Measurements from ENCODE around the gene GPR119.
A peak's percentile ranks its signal among the peaks of the same experiment; 100 is the strongest.
"Not testable (repeated sequence)": the region's sequence is repeated elsewhere in the genome, so short reads cannot be mapped to it uniquely, and the experiment has no call there.

GPR119 gene
- total RNA-seq: 0 reads per million in 2 experiments

DNA sequence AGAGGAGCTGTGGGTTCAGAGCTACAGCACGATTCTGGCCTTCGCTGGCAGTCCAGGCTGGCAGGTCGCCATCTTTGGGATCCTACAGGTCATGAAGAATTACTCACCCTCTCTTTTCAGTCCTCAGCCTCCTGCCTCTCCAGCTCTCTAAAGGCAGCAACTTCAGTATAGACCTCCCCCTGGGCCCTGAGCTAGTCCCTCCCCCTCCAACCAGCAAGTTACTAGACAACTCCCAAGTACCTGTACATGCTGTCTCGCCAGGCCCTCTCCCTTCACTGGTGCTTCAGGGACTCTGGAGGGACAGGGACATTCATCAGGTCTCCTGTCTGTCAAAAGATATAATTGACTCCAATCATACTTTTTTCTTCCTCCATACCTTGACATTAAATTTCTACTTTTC is at the start of gene GPR119:
Gene GPR119, minus strand, starts transcription at position 155 of the 400 bp plus-strand sequence. CDS start 227 bp downstream, outside the sequence.
- no peak for DNase-seq (ENCODE audit: low read depth)

DNA sequence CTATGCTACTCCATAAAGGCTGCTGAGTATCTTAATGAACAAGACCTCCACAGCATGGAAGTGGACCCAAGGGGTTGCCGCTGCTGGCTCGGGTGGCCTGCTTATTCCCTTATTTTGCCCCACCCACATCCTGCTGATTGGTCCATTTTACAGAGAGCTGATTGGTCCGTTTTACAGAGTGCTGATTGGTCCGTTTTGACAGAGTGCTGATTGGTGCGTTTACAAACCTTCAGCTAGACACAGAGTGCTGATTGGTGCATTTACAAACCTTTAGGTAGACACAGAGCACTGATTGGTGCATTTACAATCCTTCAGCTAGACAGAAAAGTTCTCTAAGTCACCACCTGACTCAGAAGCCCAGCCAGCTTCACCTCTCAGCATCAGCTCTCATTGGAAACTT is 43.8 kb upstream of the GPR119 start:
- DNase-seq (ENCODE audit: low read depth): not testable (repeated sequence)

DNA sequence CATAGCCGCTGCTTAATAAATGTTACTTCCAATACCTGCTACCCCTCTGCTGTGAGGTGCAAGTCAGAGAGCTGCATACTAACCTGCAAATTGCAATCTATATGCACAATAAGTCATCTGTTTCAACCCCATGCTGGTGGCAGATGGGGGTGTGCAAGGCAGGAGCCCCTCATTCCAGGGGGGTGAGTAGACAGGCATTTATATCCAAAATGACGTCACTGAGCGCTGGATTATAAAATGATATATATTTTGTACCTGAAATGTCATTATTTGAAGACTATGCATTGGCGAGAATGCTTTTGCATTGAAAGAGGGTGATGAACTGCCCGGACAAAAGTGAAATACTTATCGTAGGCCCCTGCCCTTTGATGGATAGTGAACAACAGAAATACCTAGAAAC is 41.1 kb upstream of the GPR119 start:
- no peak for DNase-seq (ENCODE audit: low read depth)

DNA sequence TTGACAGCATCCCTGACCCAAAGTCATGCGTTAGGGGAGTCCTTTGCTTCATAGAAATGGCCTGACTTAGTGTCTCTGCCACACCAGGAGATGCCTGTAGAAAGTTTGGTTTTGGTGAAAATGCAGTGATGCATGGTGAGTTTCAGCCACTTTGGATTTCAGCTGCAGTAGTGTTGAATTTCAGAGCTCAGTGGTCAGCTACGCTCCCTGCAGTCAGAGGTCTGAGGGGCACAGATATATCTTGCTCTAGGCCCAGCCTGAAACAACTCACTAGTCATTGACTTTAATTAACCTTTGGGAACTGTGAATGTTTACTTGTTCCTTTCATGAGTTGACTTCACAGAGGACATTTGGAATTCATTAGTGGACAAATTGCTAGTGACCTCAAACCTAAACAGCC is 33.8 kb upstream of the GPR119 start:
- no peak for DNase-seq (ENCODE audit: low read depth)

DNA sequence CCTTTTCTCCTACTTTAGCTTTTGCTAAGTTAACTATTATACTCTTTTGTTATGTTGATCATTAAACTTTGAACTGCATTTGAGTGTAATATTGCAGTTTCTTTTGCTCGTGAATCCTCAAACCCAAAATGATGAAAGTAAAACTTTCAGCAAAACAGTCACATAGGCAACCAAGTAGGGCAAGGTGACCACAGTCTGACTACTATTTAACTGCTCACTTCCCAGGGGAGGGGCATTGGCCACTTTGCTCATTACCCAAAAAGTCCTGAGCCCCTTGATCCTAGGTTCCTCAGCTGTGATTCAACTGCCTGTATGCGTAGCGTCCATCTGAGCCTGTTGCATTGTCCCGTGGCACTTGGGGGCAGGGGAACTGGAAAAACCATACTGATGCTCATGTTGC is 33.3 kb upstream of the GPR119 start:
- DNase-seq (ENCODE audit: low read depth): no peak

DNA sequence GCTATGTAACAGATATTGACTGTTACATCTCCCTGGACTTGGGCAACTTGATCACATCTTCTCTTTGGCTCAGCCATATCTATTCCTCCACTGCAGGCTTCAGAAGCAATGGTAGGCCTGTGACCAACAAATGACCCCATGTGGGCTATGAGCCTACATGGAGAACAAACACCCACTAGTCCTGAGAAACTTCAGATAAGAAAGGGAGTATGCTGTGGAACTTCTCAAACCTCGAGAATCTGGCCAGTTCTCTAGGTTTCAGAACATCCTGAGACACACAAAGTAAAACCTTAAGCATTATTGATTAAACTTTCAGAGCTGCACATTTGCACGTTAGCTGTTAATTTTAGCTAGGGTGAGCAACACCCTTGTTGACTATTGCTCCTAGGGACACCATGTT is 32.6 kb upstream of the GPR119 start:
- no peak for DNase-seq (ENCODE audit: low read depth)

DNA sequence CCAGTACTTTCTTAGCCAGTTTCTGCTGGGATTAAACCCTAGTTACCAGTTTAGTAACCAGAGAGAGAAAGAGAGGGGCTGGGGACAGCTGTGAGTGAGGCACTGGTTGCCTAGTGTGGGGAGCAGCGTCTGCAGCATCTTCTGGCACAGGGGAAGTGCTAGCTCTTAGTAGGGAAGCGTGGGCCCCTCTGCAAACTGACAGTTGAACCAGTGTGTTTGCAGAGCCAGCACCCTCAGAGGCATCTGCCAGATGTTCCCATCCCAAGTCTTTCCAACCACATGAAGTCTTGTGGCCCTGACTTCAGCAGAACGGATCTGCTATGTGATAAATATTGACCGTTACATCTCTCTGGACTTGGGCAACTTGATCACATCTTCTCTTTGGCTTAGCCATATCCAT is 31.3 kb upstream of the GPR119 start:
- no peak for DNase-seq (ENCODE audit: low read depth)

DNA sequence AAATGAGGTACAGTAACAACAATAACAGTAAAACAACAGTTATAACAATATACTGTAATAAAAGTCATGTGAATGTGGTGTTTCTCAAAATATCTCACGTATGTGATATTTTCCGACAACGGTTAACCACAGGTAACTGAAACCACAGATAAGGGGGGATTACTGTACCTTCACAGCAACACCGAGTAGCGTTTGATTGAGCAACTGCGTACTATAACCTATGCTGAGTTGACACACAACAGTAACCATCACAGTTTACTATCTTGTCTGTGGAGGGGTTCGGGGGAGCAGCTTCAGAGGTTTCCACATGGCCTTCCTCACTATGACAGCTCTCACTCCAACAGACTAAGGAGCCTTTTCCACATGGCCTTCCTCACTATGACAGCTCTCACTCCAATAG is 29.7 kb upstream of the GPR119 start:
- no peak for DNase-seq (ENCODE audit: low read depth)

DNA sequence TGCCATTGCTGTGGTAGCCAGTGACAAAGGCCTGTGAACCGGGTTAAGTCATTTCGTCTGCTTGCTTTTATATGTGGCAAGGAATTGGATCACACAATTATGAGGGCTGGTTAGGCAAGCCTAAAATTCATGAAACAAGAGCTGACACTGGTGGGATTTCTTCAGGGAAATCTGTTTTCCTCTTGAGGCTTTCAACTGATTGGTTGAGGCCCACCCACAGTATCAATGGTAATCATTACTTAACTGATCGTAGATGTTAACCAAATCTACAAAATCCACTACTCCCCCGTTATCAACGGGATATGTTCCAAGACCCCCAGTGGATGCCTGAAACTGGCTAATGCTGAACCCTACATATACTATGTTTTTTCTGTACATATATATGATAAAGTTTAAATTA is 29.3 kb upstream of the GPR119 start:
- DNase-seq (ENCODE audit: low read depth): no peak

DNA sequence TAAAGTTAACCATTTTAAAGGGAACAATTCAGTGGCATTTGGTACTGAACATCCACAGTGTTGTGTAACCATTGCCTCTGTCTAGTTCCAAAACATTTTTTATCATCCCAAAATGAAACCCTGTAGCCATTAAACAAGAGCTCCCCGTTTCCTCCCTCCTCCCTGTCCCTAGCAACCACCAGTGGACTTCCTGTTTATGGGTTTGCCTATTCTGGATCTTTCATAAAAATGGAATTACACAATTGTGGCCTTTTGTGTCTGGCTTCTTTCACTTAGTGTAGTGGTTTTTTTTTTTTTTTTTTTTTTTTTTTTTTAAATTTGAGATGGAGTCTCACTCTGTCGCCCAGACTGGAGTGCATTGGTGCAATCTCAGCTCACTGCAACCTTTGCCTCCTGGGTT is 27.9 kb upstream of the GPR119 start:
- no peak for DNase-seq (ENCODE audit: low read depth)

DNA sequence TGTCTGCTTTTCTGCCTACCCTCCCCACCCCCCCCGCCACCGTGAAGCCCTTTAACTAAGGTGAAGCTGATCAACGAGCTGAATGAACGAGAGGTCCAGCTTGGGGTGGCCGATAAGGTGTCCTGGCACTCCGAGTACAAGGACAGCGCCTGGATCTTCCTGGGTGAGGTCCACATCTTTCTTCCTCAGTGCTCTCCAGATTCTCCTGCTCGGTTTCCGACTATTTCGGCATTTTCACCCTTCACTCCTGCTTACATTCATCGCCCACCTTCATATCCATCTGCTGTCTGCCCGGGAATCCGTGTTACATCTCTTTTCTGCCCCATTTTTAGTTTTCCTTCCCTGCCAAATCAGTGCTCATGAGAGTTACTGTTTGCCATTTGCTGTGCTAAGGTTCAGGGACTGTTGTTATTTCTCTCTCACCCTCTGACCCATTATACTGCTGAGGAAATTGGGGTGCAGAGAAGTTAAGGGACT is 16.8 kb upstream of the GPR119 start:
- DNase-seq (ENCODE audit: low read depth): no peak

DNA sequence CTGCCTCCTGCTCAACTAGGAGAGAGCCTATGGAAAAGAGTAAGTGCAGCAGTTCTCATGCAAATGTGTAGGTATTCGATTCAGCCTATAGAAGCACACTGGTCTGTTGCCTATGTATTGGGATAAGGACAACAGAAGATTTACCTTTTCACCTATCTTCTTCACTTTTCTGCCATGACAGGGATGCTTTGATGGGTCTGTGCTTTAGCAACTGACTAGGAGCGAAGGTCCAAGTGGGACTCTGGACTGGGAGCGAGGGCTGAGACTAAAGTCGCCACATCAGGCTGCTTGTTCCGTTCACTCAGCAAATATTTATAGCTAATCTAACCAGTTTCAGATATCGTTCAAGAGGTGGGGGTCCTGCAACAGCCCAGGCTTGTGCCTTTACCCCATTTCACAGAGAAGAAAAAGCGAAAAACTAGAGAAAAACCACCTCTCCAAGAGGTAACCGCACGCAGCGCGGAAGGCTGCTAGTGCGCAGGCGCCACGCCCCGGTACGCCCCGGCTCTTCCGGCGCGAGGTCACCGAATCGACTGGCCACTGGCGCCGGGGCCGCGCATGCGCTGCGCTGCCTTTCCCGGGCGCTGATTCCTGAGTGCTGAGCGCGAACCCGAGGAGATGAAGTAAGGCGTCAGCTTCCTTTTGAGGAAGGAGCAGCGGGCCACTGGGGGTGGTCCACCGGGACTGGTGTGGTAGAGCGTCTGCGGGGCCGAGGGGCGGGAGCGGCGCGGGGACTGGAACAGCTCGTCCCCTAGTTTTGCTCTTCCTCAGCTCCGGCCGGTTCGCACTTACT is 16.1 kb upstream of the GPR119 start, which contains the start of gene RBMX2:
Gene RBMX2, plus strand, starts transcription at position 573 of the 793 bp plus-strand sequence. Its CDS starts 46 bp downstream, at position 619.
- peak; percentile 52 for DNase-seq (ENCODE audit: low read depth)

DNA sequence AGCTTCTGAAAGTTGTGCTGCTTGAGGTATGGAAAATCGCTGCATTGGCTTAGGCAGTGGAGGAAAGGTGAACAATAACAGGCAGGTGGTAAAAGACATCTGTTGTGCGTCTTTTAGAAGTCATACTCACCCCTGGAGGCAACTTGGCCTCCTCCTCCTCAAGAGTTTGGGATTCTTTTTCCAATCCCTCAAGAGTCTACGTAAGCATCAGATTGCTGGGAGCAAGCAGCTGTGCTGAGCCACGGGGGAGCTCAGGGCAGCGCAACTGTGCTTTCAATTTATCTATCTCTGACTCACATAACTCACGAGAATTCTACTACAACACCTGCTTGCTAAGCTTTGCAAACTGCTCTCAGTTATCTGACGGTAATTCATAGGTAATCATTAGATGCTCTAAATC is 9.9 kb upstream of the GPR119 start:
- DNase-seq (ENCODE audit: low read depth): no peak

DNA sequence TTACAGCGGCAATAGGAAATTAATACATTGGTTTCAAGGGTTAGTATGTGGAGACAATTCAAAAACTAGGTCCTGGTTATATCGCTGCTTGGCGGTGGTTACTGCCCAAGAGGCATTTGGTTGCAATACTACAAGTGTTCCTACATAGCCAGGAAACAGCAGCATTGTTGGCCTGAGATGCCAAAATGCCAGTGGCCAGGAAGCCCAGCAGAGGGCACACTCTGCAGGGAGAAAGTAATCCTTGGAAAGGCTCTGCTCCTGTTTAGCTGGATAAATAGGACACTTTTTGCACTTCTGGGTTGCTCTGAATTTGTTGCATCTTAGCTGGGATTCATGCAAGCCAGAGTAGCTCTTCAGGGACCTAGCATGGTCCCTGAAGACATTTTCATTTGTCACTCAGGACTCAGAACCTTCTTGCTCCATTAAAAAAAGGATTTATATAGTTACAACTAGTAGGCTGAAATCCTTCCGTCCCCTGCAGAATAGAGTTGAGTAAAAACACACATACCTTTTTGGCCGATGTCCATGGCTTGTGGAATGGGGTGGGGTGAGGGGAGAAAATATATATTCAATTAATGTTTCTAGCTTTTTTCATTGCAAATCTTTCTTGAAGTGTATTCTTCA is 8.1 kb upstream of the GPR119 start:
- DNase-seq (ENCODE audit: low read depth): no peak

DNA sequence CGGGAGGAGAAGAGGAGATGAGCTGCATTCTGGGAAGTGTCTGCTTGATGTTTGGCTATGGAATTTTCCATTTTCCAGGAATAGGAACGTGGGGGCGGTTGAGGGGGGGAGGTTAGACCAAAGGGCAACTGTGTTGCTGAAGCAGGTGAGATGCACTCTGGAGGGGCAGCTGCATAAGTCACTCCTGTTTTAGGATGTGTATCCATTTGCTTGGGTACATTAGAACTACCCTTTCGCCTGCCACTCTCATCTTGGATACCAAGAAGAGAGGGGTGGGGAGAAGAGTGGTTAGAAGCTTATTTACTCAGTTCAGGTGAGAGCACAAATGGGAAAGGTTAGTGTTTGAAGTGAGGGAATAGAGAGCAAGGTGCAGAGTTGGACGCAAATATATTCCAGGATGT is 934 bp upstream of the GPR119 start:
- DNase-seq (ENCODE audit: low read depth): no peak

DNA sequence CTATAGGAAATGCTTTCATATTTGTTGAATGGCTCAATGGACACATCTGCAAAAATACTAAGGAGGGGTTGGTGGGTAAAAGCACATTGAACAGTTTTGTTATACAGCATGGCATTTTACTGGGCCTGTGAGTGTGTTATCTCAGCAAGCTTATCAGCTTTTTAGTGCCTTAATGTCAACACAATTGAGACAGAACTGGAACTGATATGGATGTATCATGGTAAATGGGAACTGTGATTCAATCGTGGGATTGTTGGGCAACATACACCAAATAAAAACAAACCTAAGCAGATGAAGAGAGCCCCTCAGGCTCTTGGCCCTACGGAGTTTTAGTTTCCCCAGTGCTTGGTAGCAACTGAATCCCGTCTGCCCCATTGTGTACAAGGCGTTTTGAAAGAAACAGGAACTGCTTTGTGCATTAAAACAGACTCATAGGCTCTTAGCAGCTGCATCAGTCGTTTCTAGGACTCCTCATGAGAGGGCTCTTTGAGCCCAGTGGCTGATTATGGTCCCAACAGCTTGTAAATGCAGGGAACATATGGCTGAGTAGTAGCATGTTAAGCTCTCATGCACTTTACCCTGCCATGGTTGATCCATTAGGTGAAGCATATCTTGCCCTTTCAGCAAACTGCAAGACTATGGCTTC is 7.3 kb downstream of the GPR119 start:
- no peak for DNase-seq (ENCODE audit: low read depth)

DNA sequence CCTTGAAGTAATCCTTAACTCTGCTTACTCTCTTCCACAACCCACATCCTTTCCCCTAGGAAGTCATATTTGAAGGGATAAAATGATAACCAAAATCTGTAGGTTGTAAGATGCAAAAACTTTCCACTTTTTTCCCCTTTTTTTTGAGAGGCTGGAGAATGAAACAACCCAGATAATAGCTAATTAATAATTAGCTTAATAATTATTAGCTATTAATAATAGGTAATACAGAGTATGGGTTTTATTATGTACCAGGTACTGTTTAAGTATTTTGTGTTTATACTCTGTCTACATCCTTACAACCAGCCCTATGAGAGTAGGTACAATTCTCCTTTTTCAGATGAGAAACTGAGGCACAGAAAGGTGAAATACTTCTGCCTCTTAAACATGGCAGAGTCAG is 9.4 kb downstream of the GPR119 start:
- no peak for DNase-seq (ENCODE audit: low read depth)

DNA sequence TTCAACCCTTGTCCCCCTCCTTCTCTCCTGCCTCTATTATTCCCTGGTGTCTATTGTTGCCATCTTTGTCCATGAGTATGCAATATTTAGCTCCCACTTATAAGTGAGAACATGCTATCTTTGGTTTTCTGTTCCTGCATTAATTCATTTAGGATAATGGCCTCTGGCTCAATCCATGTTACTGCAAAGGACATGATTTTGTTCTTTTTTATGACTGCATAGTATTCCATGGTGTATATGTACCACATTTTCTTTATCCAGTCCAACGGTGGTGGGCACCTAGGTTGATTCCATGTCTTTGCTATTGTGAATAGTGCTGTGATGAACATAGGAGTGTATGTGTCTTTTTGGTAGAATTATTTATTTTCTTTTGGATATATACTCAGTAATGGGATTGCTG is 33.4 kb downstream of the GPR119 start:
- DNase-seq (ENCODE audit: low read depth): not testable (repeated sequence)

DNA sequence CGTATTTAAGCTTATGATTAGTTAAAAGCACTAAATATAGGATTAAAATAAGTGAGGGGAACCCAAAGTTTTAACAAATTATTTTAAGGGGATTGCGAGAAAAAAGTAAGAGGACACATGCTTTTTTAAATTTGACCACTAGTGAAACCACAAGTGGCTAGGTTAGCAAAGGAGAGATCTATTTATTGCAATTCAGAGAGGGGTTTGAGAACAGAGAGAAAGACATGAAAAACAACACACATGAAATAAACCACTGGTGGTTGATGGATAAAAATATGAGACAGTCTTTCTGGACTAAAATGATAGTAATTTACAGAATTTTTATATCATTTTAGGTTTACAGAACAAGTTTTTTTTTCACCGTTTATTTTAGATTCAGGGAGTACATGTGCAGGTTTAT is 33.9 kb downstream of the GPR119 start:
- DNase-seq (ENCODE audit: low read depth): no peak

DNA sequence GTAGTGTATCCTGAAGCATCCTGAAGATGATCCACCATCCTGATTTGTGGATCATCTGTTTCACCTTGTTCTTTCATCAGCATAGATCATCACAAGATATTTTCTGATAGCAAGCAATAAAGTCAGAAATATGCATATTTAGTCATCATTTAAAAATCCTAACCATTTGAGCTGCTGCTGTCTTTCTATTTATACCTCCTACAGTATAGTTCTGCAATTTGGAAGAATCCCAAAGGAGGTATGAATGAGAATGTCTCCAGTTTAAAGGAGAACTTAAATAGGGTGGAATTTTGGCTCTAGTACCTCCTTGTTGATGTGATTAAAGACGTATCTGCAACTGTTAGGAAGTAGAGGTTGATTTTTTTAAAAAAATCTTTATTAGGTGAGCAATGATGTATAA is 38.2 kb downstream of the GPR119 start:
- no peak for DNase-seq (ENCODE audit: low read depth)

DNA sequence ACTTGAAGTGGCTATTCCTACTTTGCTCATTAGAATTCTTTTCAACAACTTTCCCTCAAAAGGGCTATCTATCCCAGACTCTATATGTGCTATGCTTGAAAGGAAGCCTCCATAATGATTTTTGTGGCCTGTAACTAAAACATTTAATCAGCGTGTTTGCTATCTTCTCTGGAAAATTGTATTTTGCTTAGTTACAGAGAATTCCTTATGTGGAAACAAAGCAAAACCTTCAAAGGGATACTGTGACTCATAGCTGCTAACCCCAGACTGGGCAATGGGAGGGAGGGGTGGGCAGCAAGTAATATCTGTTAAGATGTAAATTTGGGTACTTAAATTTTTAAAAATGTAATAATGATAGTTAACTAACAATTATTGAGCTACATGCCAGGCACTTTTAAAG is 42.1 kb downstream of the GPR119 start:
- no peak for DNase-seq (ENCODE audit: low read depth)

DNA sequence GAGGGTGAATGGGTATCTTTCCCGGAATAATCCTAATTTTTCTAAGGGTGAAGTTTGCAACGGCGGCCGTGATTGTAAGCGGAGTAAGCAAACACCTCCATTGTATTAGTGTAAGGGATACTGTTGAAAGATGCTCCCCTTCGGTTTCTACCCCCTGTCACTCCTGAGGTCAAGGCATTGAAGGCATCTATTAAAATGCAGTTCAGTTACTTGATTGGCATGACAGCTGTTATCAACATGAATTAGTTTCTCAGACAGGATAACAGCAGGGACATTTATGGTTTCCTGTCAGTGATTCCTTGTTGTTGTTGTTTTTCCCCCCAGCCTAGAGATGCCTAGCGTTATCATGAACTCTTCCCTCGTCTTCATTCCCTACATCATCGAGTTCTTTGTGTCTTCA is 45.2 kb downstream of the GPR119 start:
- no peak for DNase-seq (ENCODE audit: low read depth)

Data from T follicular helper cell (primary cell).